Neural progenitor cell (in vitro differentiated cells): Measurements from ENCODE around the gene TMBIM4. TPM values are rescaled to one million over a fixed set of nuclear protein-coding genes. Genes with fewer than 3 reads are reported as not detected.

Experiments used
- DNase-seq: peaks from one replicate; pipeline ENCODE4 v3.0.0-alpha.2; 2016; ENCODE audit warnings: low spot score
- H2AFZ ChIP-seq: fragments of 200-600 bp; sonication (generic); replicated peaks from 2 replicates; pipeline ENCODE4 v1.6.1; 2016; ENCODE audit warnings: antibody characterized with exemption
- H3F3A ChIP-seq: fragments of 200-600 bp; sonication (generic); 2 replicates; pipeline ENCODE4 v1.6.1; 2016; ENCODE audit warnings: antibody characterized with exemption, low read depth
- H3K27ac ChIP-seq: fragments of 200-600 bp; sonication (generic); 2 replicates; pipeline ENCODE4 v1.5.1; 2016; ENCODE audit warnings: mild to moderate bottlenecking
- H3K27me3 ChIP-seq: fragments of 200-600 bp; sonication (generic); 2 replicates; pipeline ENCODE4 v1.6.1; 2016; ENCODE audit warnings: mild to moderate bottlenecking, moderate library complexity
- H3K36me3 ChIP-seq: fragments of 200-600 bp; sonication (generic); 2 replicates; pipeline ENCODE4 v1.5.1; 2016
- H3K4me1 ChIP-seq: fragments of 200-600 bp; sonication (generic); 2 replicates; pipeline ENCODE4 v1.6.1; 2016; ENCODE audit warnings: mixed run types
- H3K4me2 ChIP-seq: fragments of 200-600 bp; sonication (generic); 2 replicates; pipeline ENCODE4 v1.6.1; 2016
- H3K4me3 ChIP-seq: fragments of 200-600 bp; sonication (generic); 2 replicates; pipeline ENCODE4 v1.5.1; 2016
- H3K79me2 ChIP-seq: fragments of 200-600 bp; sonication (generic); 2 replicates; pipeline ENCODE4 v1.6.1; 2016; ENCODE audit warnings: low read depth
- H3K9ac ChIP-seq: fragments of 200-600 bp; sonication (generic); 2 replicates; pipeline ENCODE4 v1.6.1; 2016
- H3K9me3 ChIP-seq: fragments of 200-600 bp; sonication (generic); 2 replicates; pipeline ENCODE4 v1.5.1; 2016; ENCODE audit warnings: low read depth
- H4K20me1 ChIP-seq: fragments of 200-600 bp; sonication (generic); 2 replicates; pipeline ENCODE4 v1.6.1; 2016; ENCODE audit warnings: low read depth
- H3K27ac Mint-ChIP-seq: 3 replicates; pipeline ENCODE4 v1.8.0; 2021; ENCODE audit warnings: mixed read lengths
- H3K27me3 Mint-ChIP-seq: 2 replicates; pipeline ENCODE4 v1.8.0; 2022; ENCODE audit warnings: low read depth, mild to moderate bottlenecking, inconsistent platforms, moderate library complexity, mixed read lengths; ENCODE audit not compliant: insufficient read depth
- H3K36me3 Mint-ChIP-seq: 3 replicates; pipeline ENCODE4 v1.8.0; 2021; ENCODE audit warnings: mixed read lengths
- H3K4me1 Mint-ChIP-seq: 3 replicates; pipeline ENCODE4 v1.8.0; 2021; ENCODE audit warnings: mixed read lengths
- H3K4me3 Mint-ChIP-seq: 3 replicates; pipeline ENCODE4 v1.8.0; 2021; ENCODE audit warnings: mild to moderate bottlenecking, moderate library complexity, mixed read lengths
- H3K9me3 Mint-ChIP-seq: 3 replicates; pipeline ENCODE4 v1.8.0; 2020; ENCODE audit warnings: mixed read lengths
- CTCF ChIP-seq: fragments of 200-600 bp; sonication (generic); IDR thresholded peaks from 2 replicates; pipeline ENCODE4 v1.5.1; 2017; ENCODE audit warnings: antibody characterized with exemption, mild to moderate bottlenecking
- EZH2 ChIP-seq: fragments of 200-600 bp; sonication (generic); IDR thresholded peaks from 2 replicates; pipeline ENCODE4 v1.6.1; 2017; ENCODE audit warnings: antibody characterized with exemption, mild to moderate bottlenecking, moderate library complexity
- EZH2phosphoT487 ChIP-seq: fragments of 200-600 bp; sonication (generic); IDR thresholded peaks from 2 replicates; pipeline ENCODE4 v1.6.1; 2017; ENCODE audit warnings: antibody characterized with exemption
- total RNA-seq: library from RNA; depleted of rRNA; stranded (reverse); fragments of >200 nt; gene quantifications from 2 replicates; pipeline ENCODE4 v1.2.3, GENCODE V29; 2015; ENCODE audit warnings: low replicate concordance

Gene TMBIM4
- total RNA-seq, 1 donor from 2014 or later: 63.7 TPM

- no peaks in the 10 kb centered on the region for H3K4me1 Mint-ChIP-seq
- H3K36me3 Mint-ChIP-seq: no peaks in the 10 kb centered on the region
- peaks cover 6% of the 10 kb centered on the region for H3K4me1 ChIP-seq
- no peaks in the 10 kb centered on the region for H4K20me1 ChIP-seq
- peaks cover 7% of the 10 kb centered on the region for H3F3A ChIP-seq
- no peak overlapping the region for H3K4me3 Mint-ChIP-seq
- H3K4me3 ChIP-seq: no peak overlapping the region
- no peak overlapping the region for H3K27ac ChIP-seq
- no peaks in the 10 kb centered on the region for H3K9me3 Mint-ChIP-seq
- no peak overlapping the region for H2AFZ ChIP-seq
- TF ChIP-seq EZH2: no peak
- H3K9me3 ChIP-seq: no peaks in the 10 kb centered on the region
- H3K27ac Mint-ChIP-seq: no peak overlapping the region
- no peaks in the 10 kb centered on the region for H3K27me3 Mint-ChIP-seq
- DNase-seq: no peak
- no peaks in the 10 kb centered on the region for H3K36me3 ChIP-seq
- no peaks in the 10 kb centered on the region for H3K27me3 ChIP-seq
- no peak overlapping the region for H3K4me2 ChIP-seq
- no peaks in the 10 kb centered on the region for H3K79me2 ChIP-seq
- H3K9ac ChIP-seq: no peak overlapping the region
Measured at GRCh38 chr12:66117242-66117641, 52.6 kb downstream of the TMBIM4 start.

- no peak overlapping the region for H2AFZ ChIP-seq
- Mint-ChIP-seq H3K27me3 (no peaks in the 10 kb centered on the region), H3K4me1 (no peaks in the 10 kb centered on the region), H3K4me3 (no peak overlapping the region), H3K27ac (no peak overlapping the region), H3K36me3 (no peaks in the 10 kb centered on the region), H3K9me3 (no peaks in the 10 kb centered on the region)
- H3K4me1 ChIP-seq: peaks cover 14% of the 10 kb centered on the region
- no peak for DNase-seq
- no peaks in the 10 kb centered on the region for H3K9me3 ChIP-seq
- H3K4me2 ChIP-seq: no peak overlapping the region
- TF ChIP-seq CTCF: no peak
- TF ChIP-seq EZH2: no peak
- TF ChIP-seq EZH2phosphoT487: no peak
- no peak overlapping the region for H3K4me3 ChIP-seq
- H3K9ac ChIP-seq: no peak overlapping the region
- no peaks in the 10 kb centered on the region for H4K20me1 ChIP-seq
- H3K79me2 ChIP-seq: no peaks in the 10 kb centered on the region
- H3K27me3 ChIP-seq: no peaks in the 10 kb centered on the region
- no peaks in the 10 kb centered on the region for H3F3A ChIP-seq
- no peak overlapping the region for H3K27ac ChIP-seq
- no peaks in the 10 kb centered on the region for H3K36me3 ChIP-seq
Measured at GRCh38 chr12:66115071-66115600, 54.7 kb downstream of the TMBIM4 start.

- Histone ChIP-seq H3F3A (no peaks in the 10 kb centered on the region), H3K4me3 (no peak overlapping the region), H3K9me3 (no peaks in the 10 kb centered on the region), H2AFZ (no peak overlapping the region), H3K36me3 (no peaks in the 10 kb centered on the region), H3K4me1 (peaks cover 14% of the 10 kb centered on the region), H3K27me3 (no peaks in the 10 kb centered on the region), H3K4me2 (no peak overlapping the region), H3K27ac (no peak overlapping the region), H3K79me2 (no peaks in the 10 kb centered on the region), H4K20me1 (no peaks in the 10 kb centered on the region), H3K9ac (no peak overlapping the region)
- Mint-ChIP-seq H3K4me1 (no peaks in the 10 kb centered on the region), H3K27me3 (no peaks in the 10 kb centered on the region), H3K4me3 (no peak overlapping the region), H3K27ac (no peak overlapping the region), H3K36me3 (no peaks in the 10 kb centered on the region), H3K9me3 (no peaks in the 10 kb centered on the region)
- DNase-seq: no peak
- TF ChIP-seq EZH2 (no peak), EZH2phosphoT487 (no peak)
Measured at GRCh38 chr12:66113471-66113870, 56.3 kb downstream of the TMBIM4 start.

DNA sequence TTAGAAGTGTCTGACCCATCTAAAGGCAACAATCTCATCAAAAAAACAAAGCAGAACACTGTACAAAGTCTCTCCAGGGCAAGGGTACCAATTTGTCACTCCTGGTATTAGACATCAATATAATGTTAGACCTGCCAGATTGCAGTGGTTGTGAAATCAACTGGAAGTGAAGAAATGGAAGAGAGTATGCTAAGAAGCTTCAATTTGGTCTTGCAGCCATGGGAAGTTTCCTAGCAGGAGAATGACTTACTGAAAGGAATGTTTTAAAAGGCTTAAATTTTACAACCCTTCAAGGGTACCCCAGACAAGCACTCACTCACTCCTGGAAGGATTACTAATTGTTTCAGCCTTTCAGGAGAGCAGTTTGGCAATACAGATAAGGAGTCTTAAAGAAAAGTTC is 58.2 kb downstream of the TMBIM4 start:
- no peak for TF ChIP-seq EZH2
- no peak for TF ChIP-seq CTCF
- no peak for TF ChIP-seq EZH2phosphoT487
- Histone ChIP-seq H3K36me3 (no peaks in the 10 kb centered on the region), H2AFZ (no peak overlapping the region), H3K4me2 (no peak overlapping the region), H3K9me3 (no peaks in the 10 kb centered on the region), H4K20me1 (no peaks in the 10 kb centered on the region), H3K4me1 (peaks cover 14% of the 10 kb centered on the region), H3K27ac (no peak overlapping the region), H3K9ac (no peak overlapping the region), H3K27me3 (no peaks in the 10 kb centered on the region), H3F3A (no peaks in the 10 kb centered on the region), H3K79me2 (no peaks in the 10 kb centered on the region), H3K4me3 (no peak overlapping the region)
- Mint-ChIP-seq H3K9me3 (no peaks in the 10 kb centered on the region), H3K27ac (no peak overlapping the region), H3K4me1 (peaks cover 7% of the 10 kb centered on the region), H3K27me3 (no peaks in the 10 kb centered on the region), H3K4me3 (no peak overlapping the region), H3K36me3 (no peaks in the 10 kb centered on the region)
- DNase-seq: no peak
